Pancreas (tissue), 10 donors: ENCODE results near the gene USF3. TPM values are rescaled to one million over a fixed set of nuclear protein-coding genes. Genes with fewer than 3 reads are reported as not detected.
A peak's percentile ranks its signal among the peaks of the same experiment; 100 is the strongest.

Source experiments
- ATAC-seq, 4 donors: fragments of 200-7000 bp; cut with Tn5 transposase; one replicate each; pipeline versions ENCODE4 v1.8.0 to v1.9.1; 2020; ENCODE audit warnings: mild to moderate bottlenecking in 4 of 4, moderate library complexity in 4 of 4
- DNase-seq, 6 donors: peaks; one replicate each; pipeline ENCODE4 v3.0.0-alpha.2; 2020
- FAIRE-seq: peaks from 2 replicates; lab custom pipeline; 2012; peaks lifted over from hg19 to GRCh38; lab: Jason Lieb, UNC
- H3K27ac ChIP-seq, 4 donors: fragments of 200-600 bp; sonication (generic); 1 replicate in 3 of 4; 2 replicates in 1 of 4; pipeline versions ENCODE4 v1.5.0 to v1.8.0; 2020
- H3K27me3 ChIP-seq, 4 donors: fragments of 200-600 bp; one replicate each; pipeline ENCODE4 v1.8.0; 2021
- H3K36me3 ChIP-seq, 3 donors: fragments of 200-600 bp; sonication (generic) in 1 of 3; one replicate each; pipeline versions ENCODE4 v1.5.0 to v1.8.0; 2020 to 2021
- H3K4me1 ChIP-seq, 3 donors: fragments of 200-600 bp; one replicate each; pipeline ENCODE4 v1.8.0; 2021
- H3K4me3 ChIP-seq, 4 donors: fragments of 200-600 bp; sonication (generic) in 2 of 4; one replicate each; pipeline versions ENCODE4 v1.5.0 to v1.8.0; 2020 to 2021
- H3K9me3 ChIP-seq, 4 donors: fragments of 200-600 bp; one replicate each; pipeline ENCODE4 v1.8.0; 2021
- WGBS, 2 donors: extraction: QIAGEN DNeasy Blood & Tissue Kit; methylation state at CpG; one replicate each; pipeline ENCODE4 v1.1.7; 2013; 5-methylcytosine and 5-hydroxymethylcytosine counted together
- intact Hi-C, 3 donors: fragments of 100-400 bp; cut with DNase I; formaldehyde crosslinking; loops; one replicate each; pipeline versions ENCODE4 v1.11.1 to v1.14.2; 2022
- polyA plus RNA-seq, 2 donors: library from polyadenylated mRNA; stranded (reverse); fragments of 200-250 nt; gene quantifications; one replicate each; pipeline ENCODE4 v1.2.3, GENCODE V29; 2013
- total RNA-seq, 6 donors: library from RNA; stranded (reverse); fragmentation: NEBNext Ultra II Directional in 4 of 6; extraction: Animal tissue kit (Norgen Biotek cat#: 25700) in 4 of 6; gene quantifications; one replicate each; pipeline versions ENCODE4 v1.2.1 to v1.2.4, GENCODE V29; 2021 to 2023
- TF ChIP-seq, protein P1 (sequence below), 4 donors: fragments of 200-600 bp; sonication (generic) in 3 of 4; IDR thresholded peaks; one replicate each; pipeline versions ENCODE4 v1.5.0 to v1.8.0; 2021; ENCODE audit warnings: antibody characterized with exemption in 4 of 4
- donor health status: healthy with polysubstance abuse.
- donor health status: DM: no; HTN: no; CAD: no; lungs with moderate emphysema.
- donor health status: DM: no; HTN: no; CAD: no.
- donor health status: control.
- donor health status: control.
- donor health status: Bipolar disorder and iron deficiency.
- donor health status: DM: yes; HTN: yes; CAD: no.
- donor health status: DM: no; HTN: no; CAD: no.
- donor health status: DM: no; HTN: no; CAD: no.
- donor health status: DM: yes; HTN: yes; CAD: no.

The USF3 gene
- total and polyA plus RNA-seq, 8 donors: 2.9 to 12.3 (median 9.0) TPM

DNA sequence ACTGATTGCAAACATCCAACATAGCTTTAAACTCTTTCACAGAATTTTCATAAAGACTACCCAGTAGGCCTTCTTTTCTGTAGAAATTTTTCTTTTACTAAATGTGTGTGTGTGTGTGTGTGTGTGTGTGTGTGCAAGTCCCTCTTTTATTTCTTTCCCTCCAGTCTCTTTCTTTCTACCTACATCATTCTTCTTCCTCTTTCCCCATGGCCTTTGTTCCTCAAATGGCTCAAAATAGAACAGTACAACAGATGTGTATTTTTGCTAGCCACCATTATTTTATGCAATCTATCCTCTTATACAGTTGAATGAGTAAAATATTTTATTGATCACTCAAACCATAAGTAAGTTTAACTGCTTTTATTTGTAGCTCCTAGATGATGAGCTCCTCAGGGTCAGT, 76.4 kb downstream of the USF3 start:
- Histone ChIP-seq H3K9me3 (no peaks in the 10 kb centered on the region), H3K27ac (no peak overlapping the region), H3K4me3 (no peak overlapping the region), H3K4me1 (no peaks in the 10 kb centered on the region), H3K27me3 (no peaks in the 10 kb centered on the region), H3K36me3 (peaks cover 0 to 5% (median 0%) of the 10 kb centered on the region in 3 donors)
- TF ChIP-seq, protein P1, sequence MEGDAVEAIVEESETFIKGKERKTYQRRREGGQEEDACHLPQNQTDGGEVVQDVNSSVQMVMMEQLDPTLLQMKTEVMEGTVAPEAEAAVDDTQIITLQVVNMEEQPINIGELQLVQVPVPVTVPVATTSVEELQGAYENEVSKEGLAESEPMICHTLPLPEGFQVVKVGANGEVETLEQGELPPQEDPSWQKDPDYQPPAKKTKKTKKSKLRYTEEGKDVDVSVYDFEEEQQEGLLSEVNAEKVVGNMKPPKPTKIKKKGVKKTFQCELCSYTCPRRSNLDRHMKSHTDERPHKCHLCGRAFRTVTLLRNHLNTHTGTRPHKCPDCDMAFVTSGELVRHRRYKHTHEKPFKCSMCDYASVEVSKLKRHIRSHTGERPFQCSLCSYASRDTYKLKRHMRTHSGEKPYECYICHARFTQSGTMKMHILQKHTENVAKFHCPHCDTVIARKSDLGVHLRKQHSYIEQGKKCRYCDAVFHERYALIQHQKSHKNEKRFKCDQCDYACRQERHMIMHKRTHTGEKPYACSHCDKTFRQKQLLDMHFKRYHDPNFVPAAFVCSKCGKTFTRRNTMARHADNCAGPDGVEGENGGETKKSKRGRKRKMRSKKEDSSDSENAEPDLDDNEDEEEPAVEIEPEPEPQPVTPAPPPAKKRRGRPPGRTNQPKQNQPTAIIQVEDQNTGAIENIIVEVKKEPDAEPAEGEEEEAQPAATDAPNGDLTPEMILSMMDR (IDR thresholded peaks at IDR 0.05): no peak
- no peak for FAIRE-seq
- ATAC-seq: no peak
- DNase-seq: no peak
- intact Hi-C loops: loop anchor here in 1 of 3 donors (10.0 kb wide), 1 partner anchor 125 kb away; no protein-coding TSS in a partner anchor

DNA sequence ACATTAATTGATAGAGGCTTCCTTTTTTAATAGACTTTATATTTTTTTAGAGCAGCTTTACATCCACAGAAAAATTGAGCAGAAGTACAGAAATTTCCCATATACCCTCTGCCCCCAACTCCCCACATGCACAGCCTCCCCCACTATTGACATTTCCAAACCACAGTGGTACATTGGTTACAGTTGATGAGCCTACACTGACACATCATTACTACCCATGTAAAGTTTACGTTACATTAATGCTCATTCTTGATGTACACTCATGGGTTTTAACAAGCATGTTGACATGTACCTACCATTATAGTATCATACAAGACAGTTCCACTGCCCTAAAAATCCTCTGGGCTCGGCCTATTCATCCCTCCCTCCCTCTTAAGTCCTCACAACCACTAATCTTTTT, 78.7 kb downstream of the USF3 start:
- FAIRE-seq: no peak
- 86 to 99% methylated on average over 2 of the region's 2 CpGs for WGBS, 2 donors
- ATAC-seq: no peak
- no peaks in the 10 kb centered on the region for H3K27me3 ChIP-seq
- H3K36me3 ChIP-seq: peaks cover 0 to 5% (median 0%) of the 10 kb centered on the region in 3 donors
- H3K9me3 ChIP-seq: no peaks in the 10 kb centered on the region
- no peaks in the 10 kb centered on the region for H3K4me1 ChIP-seq
- TF ChIP-seq, protein P1 (IDR thresholded peaks at IDR 0.05): no peak
- no peak overlapping the region for H3K27ac ChIP-seq
- DNase-seq: no peak
- intact Hi-C loops: no loop called here
- no peak overlapping the region for H3K4me3 ChIP-seq

DNA sequence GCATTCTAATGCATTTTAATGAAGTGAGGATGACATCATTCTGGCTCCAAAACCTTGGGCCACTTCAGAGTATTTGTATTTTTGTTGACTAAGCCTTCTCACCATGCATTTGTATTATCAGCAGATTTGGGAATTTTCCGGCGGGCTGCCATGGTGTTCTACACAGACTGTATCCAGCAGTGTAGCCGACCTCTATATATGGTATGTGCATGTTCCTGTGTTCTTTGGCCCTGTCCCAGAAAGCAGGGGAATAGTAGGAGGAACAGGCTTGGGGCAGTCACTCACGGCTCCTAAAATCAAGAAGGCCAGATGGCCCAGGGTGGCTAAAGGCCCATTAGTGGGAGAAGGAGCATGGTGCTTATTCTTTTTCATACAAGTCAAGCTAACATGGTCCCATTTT, 80.5 kb downstream of the USF3 start:
- Histone ChIP-seq H3K9me3 (no peaks in the 10 kb centered on the region), H3K27ac (no peak overlapping the region), H3K4me1 (no peaks in the 10 kb centered on the region), H3K36me3 (peaks cover 0 to 5% (median 0%) of the 10 kb centered on the region in 3 donors), H3K27me3 (no peaks in the 10 kb centered on the region), H3K4me3 (no peak overlapping the region)
- FAIRE-seq: no peak
- 80 to 81% methylated on average over 4 of the region's 4 CpGs for WGBS, 2 donors
- TF ChIP-seq, protein P1 (IDR thresholded peaks at IDR 0.05): no peak
- ATAC-seq: peak in 1 of 4 donors; percentile 20
- DNase-seq: no peak
- intact Hi-C loops: no loop called here

- ATAC-seq (peak in 2 of 4 donors; percentile 41 to 74), FAIRE-seq (no peak), DNase-seq (no peak)
- Histone ChIP-seq H3K36me3 (no peaks in the 10 kb centered on the region), H3K4me1 (no peaks in the 10 kb centered on the region), H3K4me3 (no peak overlapping the region), H3K27ac (peak overlapping the region in 1 of 4 donors; percentile 7), H3K27me3 (no peaks in the 10 kb centered on the region), H3K9me3 (no peaks in the 10 kb centered on the region)
- intact Hi-C loops: no loop called here
- TF ChIP-seq, protein P1 (IDR thresholded peaks at IDR 0.05): no peak
- 60 to 64% methylated on average over 5 of the region's 5 CpGs for WGBS, 2 donors
These were observed 82.0 kb downstream of the USF3 start for GRCh38 chr3:113614402-113614801.

DNA sequence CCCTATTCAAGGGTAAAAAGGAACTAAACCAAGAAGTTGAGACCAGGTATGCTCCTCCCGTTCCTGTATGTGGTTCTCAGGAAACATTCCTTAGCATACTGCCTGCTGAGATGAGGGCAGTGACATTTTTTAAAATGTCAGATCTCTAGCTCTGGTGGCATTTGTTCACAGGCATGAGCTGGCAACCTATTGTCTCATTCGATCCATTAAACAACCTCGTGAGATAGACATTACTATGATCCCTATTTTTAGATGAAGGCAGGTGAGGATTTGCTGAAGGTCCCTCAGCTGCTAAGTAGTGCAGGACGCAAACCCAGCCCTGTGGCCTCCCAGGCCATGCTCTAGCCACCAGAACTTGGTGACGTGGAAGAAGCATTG, 89.2 kb downstream of the USF3 start:
- FAIRE-seq: no peak
- intact Hi-C loops: no loop called here
- no peak for ATAC-seq
- no peak overlapping the region for H3K4me3 ChIP-seq
- H3K9me3 ChIP-seq: no peaks in the 10 kb centered on the region
- DNase-seq: no peak
- H3K27ac ChIP-seq: no peak overlapping the region
- 78 to 79% methylated on average over 5 of the region's 5 CpGs for WGBS, 2 donors
- H3K4me1 ChIP-seq: no peaks in the 10 kb centered on the region
- TF ChIP-seq, protein P1 (IDR thresholded peaks at IDR 0.05): no peak
- no peaks in the 10 kb centered on the region for H3K27me3 ChIP-seq
- no peaks in the 10 kb centered on the region for H3K36me3 ChIP-seq
